ENCODE measurements around the gene EXO1.

GRCh38 chr1:241927321-241927720 is 79.3 kb downstream of the EXO1 start:
- TF ChIP-seq CTCF (IDR thresholded peaks at IDR 0.05) = no peak
- no peak for TF ChIP-seq POLR2AphosphoS5 (IDR thresholded peaks at IDR 0.05)
- TF ChIP-seq POLR2A (IDR thresholded peaks at IDR 0.05) = no peak
- TF ChIP-seq EP300 (IDR thresholded peaks at IDR 0.05) = no peak
